AG04449 (cell line): Measurements from ENCODE around the gene ABHD13.

Experiments
- CTCF ChIA-PET: fragments of 350-600 bp; formaldehyde crosslinking; extraction: SDS; loops from one replicate; lab custom pipeline; 2021; ENCODE audit warnings: antibody characterized with exemption; lab: Yijun Ruan, JAX
- POLR2A ChIA-PET: fragments of 400-600, 350-600 bp; formaldehyde crosslinking; extraction: SDS; loops from one replicate; lab custom pipeline; 2020; ENCODE audit warnings: antibody characterized with exemption, inconsistent platforms; lab: Yijun Ruan, JAX
- DNase-seq: peaks from one replicate; pipeline ENCODE4 v3.0.0-alpha.2; 2010; ENCODE audit warnings: low read depth, low spot score
- H3K4me3 ChIP-seq: 2 replicates; pipeline ENCODE4 v1.5.1; 2011; ENCODE audit warnings: low read depth, mild to moderate bottlenecking, control low read depth, low read length
- TF ChIP-seq, protein P1 (sequence below): IDR thresholded peaks from one replicate; pipeline ENCODE4 v1.5.1; 2011; ENCODE audit warnings: mild to moderate bottlenecking, moderate library complexity, low read length, control low read depth, inconsistent platforms; ENCODE audit not compliant: insufficient read depth; ENCODE audit errors: missing control alignments

The ABHD13 gene

DNA sequence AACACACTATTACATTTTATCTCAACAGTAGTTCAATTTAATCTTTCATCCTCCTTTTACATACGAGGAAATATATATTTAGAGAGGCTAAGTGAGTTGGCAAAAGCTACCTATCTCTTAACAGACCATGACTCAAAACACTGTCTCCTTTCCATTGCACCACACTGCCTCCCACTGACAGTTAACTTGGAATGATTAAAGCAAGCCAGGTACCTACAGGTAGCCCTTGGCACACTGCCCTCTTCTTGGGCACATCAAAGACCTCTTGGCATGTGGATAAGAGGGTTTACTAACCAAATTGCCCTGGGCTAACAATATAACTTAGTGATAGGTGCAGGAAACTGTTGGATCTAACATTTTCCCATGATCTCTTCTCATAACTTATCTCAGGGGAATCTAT, 1.8 kb downstream of the ABHD13 start:
- DNase-seq, result no peak
- H3K4me3 ChIP-seq, result no peak overlapping the region
- TF ChIP-seq, protein P1, sequence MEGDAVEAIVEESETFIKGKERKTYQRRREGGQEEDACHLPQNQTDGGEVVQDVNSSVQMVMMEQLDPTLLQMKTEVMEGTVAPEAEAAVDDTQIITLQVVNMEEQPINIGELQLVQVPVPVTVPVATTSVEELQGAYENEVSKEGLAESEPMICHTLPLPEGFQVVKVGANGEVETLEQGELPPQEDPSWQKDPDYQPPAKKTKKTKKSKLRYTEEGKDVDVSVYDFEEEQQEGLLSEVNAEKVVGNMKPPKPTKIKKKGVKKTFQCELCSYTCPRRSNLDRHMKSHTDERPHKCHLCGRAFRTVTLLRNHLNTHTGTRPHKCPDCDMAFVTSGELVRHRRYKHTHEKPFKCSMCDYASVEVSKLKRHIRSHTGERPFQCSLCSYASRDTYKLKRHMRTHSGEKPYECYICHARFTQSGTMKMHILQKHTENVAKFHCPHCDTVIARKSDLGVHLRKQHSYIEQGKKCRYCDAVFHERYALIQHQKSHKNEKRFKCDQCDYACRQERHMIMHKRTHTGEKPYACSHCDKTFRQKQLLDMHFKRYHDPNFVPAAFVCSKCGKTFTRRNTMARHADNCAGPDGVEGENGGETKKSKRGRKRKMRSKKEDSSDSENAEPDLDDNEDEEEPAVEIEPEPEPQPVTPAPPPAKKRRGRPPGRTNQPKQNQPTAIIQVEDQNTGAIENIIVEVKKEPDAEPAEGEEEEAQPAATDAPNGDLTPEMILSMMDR, result no peak
- POLR2A ChIA-PET, result no interaction called here
- CTCF ChIA-PET, result interaction anchor here (1.9 kb wide), 1 partner anchor 9 kb away, joined by 5 read pairs; no protein-coding TSS in a partner anchor

DNA sequence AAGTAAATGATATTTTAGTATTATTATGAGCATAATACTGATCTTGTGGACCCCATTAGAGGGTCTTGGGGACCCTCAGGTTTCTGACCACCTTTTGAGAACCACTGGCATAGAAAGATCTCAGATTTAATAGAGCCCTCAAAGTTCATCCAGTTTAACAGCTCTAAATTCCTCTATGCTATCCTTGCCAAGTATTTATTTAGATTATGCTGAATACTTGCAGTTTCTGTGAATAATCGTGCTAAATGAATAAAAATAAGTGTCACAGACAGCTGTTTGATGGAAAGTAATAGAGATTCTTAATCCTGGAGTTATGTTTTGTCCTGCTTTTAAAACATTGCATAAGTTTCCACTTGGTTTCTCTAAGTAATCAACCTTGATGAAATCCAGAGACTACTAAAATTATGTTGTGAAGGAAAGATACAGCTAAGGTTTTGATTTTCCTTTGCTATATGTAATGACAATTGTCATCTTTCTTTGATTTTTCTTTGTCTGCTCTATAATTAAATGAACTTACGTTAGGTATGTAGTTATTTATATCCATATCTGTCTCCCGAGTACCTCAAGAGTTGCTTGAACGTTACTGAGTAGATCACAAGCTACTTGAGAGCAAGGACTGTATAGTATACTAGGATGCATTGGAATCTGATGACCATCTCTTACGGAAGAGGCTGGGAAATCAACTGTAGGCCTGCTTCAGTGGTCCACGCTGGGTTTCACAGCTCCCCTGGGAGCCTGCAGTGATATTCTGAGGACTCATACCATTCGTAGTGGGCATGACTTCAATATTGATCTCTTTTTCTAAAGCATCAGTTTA, 5.7 kb downstream of the ABHD13 start:
- DNase-seq, result no peak
- ChIA-PET CTCF (interaction anchor here (1.4 kb wide), 2 partner anchors 16 to 671 kb away, joined by 4 read pairs; no protein-coding TSS in a partner anchor), POLR2A (no interaction called here)
- TF ChIP-seq, protein P1, result no peak
- no peak overlapping the region for H3K4me3 ChIP-seq

DNA sequence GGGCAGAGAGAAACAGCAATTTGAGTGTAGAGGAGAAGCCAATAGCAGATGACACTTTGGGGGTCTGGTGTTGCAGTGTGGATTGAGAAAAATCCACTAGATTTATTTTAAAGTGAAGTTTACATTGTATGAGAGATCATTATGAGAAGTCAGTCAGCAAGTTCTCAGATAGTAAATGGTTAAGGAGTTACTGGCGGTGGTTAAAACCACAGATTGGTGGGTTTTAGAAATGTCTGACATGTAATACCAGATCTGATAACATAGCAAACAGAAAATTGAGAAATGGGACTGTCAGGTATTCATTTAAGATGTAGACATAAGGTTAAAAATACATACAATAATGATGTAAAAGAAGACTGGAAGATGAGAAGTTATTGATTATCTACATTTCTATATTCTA, 7.2 kb downstream of the ABHD13 start:
- H3K4me3 ChIP-seq, result no peak overlapping the region
- CTCF ChIA-PET, result interaction anchor here (1.4 kb wide), 1 partner anchor 14 kb away, joined by 4 read pairs; no protein-coding TSS in a partner anchor
- DNase-seq, result no peak
- TF ChIP-seq, protein P1, result no peak
- POLR2A ChIA-PET, result no interaction called here

DNA sequence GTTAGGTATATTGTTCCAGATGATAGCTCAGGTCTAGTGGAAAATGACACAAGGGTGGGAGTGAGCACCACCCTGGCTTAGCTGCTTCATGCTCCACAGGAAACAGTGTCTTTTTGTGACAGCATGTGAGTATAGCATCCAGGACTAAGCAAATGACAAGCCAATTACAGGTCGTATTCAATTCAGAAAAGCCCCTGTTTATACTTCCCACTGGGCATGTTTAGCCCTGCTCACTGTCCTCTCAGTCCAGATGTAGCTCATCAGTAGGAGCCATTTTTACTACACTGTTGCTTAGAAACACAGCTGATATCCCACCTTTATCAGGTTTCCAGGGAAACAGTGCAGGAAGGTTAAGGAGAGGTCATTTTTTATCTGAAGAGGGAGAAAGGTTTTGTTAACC, 8.0 kb downstream of the ABHD13 start:
- no peak for DNase-seq
- ChIA-PET POLR2A (no interaction called here), CTCF (interaction anchor here (0.8 to 1.0 kb wide), 2 partner anchors 10 to 669 kb away, joined by 3 read pairs; no protein-coding TSS in a partner anchor)

DNA sequence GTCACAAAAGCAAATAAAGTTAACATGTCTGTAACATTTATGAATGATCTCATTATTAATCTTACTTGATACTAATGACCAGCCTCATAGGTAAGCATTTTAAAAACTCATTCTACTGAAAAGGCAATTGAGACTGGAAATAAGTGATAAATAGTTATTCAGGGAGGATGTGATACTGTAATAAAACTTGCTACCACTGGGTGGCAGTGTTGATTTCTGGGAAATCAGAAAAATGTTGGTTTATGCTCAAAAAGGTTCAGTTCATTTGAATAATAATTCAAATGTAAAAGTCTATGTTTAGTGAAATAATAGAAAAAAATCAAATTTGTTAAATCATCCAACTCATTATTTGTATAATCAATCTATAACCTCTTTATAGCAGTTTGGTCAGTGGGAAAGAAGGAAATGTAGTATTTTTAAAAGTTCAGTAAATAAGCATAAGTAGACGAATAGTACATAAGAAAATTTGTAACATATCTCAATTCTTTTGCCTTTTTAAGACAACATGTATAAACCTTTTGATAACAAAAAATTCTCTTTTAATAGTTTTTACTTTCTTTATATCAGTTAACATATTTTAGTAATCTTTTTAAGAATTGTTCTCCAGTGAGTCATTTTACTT, 9.6 kb downstream of the ABHD13 start:
- CTCF ChIA-PET, result interaction anchor here (0.7 to 1.0 kb wide), 3 partner anchors 10 to 667 kb away, joined by 3 to 5 read pairs (median 4); no protein-coding TSS in a partner anchor
- DNase-seq, result no peak
- TF ChIP-seq, protein P1, result peak; percentile 39
- POLR2A ChIA-PET, result no interaction called here
- H3K4me3 ChIP-seq, result no peak overlapping the region

More for the DNA sequence above, 8.0 kb downstream of the ABHD13 start:
- TF ChIP-seq, protein P1, result no peak
- H3K4me3 ChIP-seq, result no peak overlapping the region

DNA sequence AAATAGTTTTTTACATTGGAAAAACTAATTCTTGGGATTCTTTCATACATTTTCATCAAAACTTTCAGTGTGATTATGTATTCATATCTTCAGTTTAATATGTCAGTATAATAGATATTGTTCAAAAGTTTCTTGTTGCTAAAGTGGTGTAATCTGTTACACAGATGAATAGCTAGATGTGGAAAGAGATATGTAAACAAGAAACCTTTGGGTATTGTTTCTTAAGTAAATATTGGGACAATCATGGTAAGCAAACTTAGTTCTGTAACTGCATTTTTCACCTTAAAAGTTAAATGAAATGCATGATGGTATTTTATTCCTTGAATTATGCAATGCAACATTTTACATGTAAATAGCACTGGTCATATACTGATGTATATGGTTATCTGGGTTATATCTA, 12.2 kb downstream of the ABHD13 start:
- CTCF ChIA-PET, result no interaction called here
- no peak for DNase-seq
- TF ChIP-seq, protein P1, result no peak
- POLR2A ChIA-PET, result no interaction called here
- H3K4me3 ChIP-seq, result no peak overlapping the region
